ENCODE data around the gene PPFIBP1.

Gene PPFIBP1

DNA sequence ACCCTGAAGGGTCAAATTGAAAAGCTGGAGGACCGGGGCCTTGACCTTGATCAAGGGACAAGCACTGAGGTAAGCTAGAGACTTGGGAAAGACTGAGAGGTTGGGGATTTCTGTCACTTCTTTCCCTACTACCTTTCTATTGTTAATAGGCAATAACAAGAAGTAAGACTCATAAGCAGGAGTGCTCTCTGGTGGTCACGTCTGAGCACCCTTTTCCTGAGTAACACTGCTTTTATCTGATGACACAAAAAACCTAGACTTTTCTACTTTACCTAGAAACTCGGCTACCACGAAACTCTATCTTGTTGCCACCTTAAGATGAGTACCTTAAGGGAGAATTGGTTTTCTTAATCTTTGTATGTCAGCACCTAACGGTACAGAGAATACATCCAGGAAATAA, 35.5 kb upstream of the PPFIBP1 start:
- in situ Hi-C loops (cut with MboI; ENCODE audit: low pct_unique_long_range_greater_than_20kb, low sequenced_read_pairs, unreplicated experiment) = no loop called here
- no peak for DNase-seq (ENCODE audit: low spot score)
- TF ChIP-seq, protein P1, sequence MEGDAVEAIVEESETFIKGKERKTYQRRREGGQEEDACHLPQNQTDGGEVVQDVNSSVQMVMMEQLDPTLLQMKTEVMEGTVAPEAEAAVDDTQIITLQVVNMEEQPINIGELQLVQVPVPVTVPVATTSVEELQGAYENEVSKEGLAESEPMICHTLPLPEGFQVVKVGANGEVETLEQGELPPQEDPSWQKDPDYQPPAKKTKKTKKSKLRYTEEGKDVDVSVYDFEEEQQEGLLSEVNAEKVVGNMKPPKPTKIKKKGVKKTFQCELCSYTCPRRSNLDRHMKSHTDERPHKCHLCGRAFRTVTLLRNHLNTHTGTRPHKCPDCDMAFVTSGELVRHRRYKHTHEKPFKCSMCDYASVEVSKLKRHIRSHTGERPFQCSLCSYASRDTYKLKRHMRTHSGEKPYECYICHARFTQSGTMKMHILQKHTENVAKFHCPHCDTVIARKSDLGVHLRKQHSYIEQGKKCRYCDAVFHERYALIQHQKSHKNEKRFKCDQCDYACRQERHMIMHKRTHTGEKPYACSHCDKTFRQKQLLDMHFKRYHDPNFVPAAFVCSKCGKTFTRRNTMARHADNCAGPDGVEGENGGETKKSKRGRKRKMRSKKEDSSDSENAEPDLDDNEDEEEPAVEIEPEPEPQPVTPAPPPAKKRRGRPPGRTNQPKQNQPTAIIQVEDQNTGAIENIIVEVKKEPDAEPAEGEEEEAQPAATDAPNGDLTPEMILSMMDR (IDR thresholded peaks at IDR 0.05; ENCODE audit: extremely low read depth, insufficient read depth, missing control alignments) = no peak

DNA sequence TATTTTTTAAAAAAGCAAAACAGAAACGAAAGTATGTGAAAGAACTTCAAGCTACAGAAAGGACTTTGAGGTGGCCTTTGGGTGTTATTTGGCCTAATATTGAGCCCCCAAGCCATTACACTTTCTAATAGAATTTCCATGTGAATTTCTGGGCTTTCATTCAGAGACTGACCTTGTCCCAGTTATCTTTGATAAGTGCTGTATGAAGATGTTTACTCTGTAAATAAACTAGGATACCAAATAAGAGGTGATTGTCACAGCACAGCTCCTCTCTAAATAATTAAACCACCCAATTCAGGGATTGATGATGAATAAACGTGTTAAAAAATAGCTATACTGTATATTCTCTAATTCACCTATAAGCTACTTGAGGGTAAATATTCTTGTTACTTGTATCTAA, 32.8 kb upstream of the PPFIBP1 start:
- DNase-seq (ENCODE audit: low spot score) = no peak
- TF ChIP-seq, protein P1 (IDR thresholded peaks at IDR 0.05; ENCODE audit: extremely low read depth, insufficient read depth, missing control alignments) = no peak
- in situ Hi-C loops (cut with MboI; ENCODE audit: low pct_unique_long_range_greater_than_20kb, low sequenced_read_pairs, unreplicated experiment) = no loop called here

DNA sequence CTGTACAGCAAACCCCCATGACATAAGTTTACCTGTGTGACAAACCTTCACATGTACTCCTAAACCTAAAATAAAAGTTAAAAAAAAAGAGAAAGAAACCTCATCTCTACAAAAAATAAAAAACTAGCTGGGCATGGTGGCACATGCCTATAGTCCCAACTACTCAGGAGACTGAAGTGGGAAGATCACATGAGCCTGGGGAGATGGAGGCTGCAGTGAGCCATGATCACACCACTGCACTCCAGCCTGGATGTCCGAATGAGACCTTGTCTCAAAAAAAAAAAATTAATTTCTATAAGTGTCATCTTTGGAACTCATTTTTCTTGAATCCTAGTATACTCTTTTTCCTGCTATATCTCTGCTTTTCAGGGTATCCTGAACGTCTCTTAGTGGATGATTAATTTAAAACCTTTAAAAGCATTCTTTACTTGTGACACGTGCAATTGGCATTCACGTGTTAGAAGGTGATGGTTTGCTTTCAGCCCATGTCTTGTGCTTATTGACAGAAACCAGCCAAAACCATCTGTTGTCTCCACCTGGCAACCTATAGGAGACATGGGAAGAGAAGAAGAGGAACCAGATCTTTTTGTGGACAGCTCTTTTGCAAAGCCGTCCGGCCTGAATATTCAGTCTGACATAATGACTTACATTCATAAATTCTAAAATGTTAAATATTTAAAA, 30.6 kb upstream of the PPFIBP1 start:
- no peak for DNase-seq (ENCODE audit: low spot score)
- TF ChIP-seq, protein P1 (IDR thresholded peaks at IDR 0.05; ENCODE audit: extremely low read depth, insufficient read depth, missing control alignments) = no peak
- in situ Hi-C loops (cut with MboI; ENCODE audit: low pct_unique_long_range_greater_than_20kb, low sequenced_read_pairs, unreplicated experiment) = no loop called here

DNA sequence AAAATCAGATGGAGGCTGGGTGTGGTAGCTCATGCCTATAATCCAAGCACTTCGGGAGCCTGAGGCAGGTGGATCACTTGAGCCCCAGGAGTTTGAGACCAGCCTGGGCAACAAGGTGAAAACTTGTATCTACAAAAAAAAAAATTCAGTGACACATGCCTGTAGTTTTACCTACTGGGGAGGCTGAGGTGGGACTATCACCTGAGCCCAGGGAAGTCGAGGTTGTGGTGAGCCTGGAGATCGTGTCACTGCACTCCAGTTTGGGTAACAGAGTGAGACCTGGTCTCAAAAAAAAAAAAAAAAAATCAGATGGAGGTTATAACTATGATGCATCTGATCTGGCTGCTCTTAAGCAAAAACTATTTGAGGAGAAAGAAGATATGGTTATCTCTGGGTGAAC, 26.6 kb upstream of the PPFIBP1 start:
- TF ChIP-seq, protein P1 (IDR thresholded peaks at IDR 0.05; ENCODE audit: extremely low read depth, insufficient read depth, missing control alignments) = no peak
- DNase-seq (ENCODE audit: low spot score) = no peak
- in situ Hi-C loops (cut with MboI; ENCODE audit: low pct_unique_long_range_greater_than_20kb, low sequenced_read_pairs, unreplicated experiment) = no loop called here

DNA sequence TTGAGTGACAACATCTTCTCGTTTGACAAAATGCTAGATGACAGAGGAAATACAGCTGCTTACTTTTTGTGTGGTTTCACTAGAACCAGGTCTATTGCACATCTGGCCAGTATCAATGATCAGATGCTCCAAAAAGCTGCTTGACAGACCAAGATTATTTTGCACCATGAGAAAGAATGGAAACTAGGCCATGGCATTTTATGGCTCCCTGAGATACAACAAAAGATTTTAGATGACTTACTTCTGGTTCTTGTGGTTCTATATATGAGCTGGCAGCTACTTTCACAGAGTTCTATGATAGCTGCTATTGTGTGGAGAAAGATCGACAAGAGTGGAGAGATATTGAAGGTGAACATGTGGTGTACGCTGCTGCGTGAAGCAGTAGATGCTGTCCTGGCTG, 25.9 kb upstream of the PPFIBP1 start:
- peak; percentile 22 for DNase-seq (ENCODE audit: low spot score)
- in situ Hi-C loops (cut with MboI; ENCODE audit: low pct_unique_long_range_greater_than_20kb, low sequenced_read_pairs, unreplicated experiment) = no loop called here
- TF ChIP-seq, protein P1 (IDR thresholded peaks at IDR 0.05; ENCODE audit: extremely low read depth, insufficient read depth, missing control alignments) = no peak

DNA sequence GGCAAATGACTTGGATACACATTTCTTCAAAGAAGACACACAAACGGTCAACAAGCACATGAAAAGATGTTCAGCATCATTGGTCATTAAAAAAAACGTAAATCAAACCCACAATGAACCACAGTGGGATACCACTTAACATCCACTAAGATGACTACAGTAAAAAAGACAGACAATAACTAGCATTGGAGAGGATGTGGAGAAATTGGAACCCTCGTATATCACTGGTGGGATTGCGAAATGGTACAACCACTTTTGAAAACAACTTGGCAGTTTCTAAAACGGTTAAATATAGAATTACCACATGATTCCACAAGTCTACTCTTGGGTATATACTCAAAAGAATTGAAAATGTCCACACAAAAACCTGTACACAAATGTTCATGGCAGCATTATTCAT, 25.2 kb upstream of the PPFIBP1 start:
- no peak for DNase-seq (ENCODE audit: low spot score)
- in situ Hi-C loops (cut with MboI; ENCODE audit: low pct_unique_long_range_greater_than_20kb, low sequenced_read_pairs, unreplicated experiment) = no loop called here
- TF ChIP-seq, protein P1 (IDR thresholded peaks at IDR 0.05; ENCODE audit: extremely low read depth, insufficient read depth, missing control alignments) = no peak

All from GM13977 (cell line).